Measurements from ENCODE around the gene BACE1-AS. TPM values are rescaled to one million over a fixed set of nuclear protein-coding genes. Genes with fewer than 3 reads are reported as not detected.

Gene BACE1-AS
- total RNA-seq, 1 experiment from 2014 or later: 3.6 TPM

DNA sequence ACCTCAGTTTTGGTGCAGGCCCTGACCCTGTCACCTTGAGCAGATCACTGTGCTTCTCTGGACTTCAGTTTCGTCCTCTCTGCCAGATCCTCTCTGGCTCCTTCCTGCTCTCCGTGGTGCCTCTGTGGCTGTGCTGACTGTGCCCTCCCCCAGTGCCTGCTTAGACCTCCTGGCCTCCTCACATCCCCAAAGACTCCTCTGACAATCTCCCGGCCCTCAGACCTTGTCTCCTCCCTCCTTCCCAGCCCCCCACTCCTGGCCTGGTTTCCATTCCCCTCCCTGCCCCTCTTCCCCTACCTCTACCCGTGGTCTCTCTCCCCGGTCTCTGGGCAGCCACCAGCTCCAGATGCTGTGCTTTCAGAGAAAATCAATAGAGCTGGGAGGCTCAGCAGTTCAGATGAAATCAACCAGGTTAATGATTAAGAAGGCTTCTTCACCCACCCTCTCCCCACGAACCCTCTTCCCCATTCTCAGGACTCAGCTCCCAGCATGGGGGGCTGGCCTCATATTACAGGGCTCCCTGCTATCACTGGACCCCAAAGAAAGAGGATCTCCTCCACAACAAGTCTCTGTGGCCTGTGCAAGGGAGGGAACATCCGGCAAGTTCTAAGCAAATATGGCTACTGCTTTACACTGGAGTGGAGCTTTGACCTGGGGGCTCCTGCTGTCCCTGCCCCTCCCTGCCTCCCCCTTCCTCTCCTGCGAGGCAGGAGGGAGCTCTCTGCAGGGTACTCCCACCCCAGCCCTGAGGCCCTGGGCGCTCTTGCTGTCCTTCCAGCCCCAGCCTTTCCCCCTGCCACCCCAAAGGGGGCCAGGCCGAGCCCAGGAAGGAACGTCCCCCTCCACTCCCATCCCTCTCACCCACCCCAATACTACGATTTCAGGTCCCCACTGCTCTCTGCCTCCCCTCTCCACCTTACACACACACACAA lies 8.5 kb downstream of the BACE1-AS start:
- TF ChIP-seq EZH2 (IDR thresholded peaks at IDR 0.05; ENCODE audit: low read length, unreplicated experiment) (no peak), EZH2phosphoT487 (IDR thresholded peaks at IDR 0.05; ENCODE audit: borderline replicate concordance, low read length) (no peak)
- TF ChIP-seq, protein P1, sequence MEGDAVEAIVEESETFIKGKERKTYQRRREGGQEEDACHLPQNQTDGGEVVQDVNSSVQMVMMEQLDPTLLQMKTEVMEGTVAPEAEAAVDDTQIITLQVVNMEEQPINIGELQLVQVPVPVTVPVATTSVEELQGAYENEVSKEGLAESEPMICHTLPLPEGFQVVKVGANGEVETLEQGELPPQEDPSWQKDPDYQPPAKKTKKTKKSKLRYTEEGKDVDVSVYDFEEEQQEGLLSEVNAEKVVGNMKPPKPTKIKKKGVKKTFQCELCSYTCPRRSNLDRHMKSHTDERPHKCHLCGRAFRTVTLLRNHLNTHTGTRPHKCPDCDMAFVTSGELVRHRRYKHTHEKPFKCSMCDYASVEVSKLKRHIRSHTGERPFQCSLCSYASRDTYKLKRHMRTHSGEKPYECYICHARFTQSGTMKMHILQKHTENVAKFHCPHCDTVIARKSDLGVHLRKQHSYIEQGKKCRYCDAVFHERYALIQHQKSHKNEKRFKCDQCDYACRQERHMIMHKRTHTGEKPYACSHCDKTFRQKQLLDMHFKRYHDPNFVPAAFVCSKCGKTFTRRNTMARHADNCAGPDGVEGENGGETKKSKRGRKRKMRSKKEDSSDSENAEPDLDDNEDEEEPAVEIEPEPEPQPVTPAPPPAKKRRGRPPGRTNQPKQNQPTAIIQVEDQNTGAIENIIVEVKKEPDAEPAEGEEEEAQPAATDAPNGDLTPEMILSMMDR (conservative IDR thresholded peaks at IDR 0.05; ENCODE audit: low read depth, low read length): no peak
- CTCF ChIA-PET: no interaction called here
- no peak overlapping the region for H2AFZ ChIP-seq (ENCODE audit: low read length)

GRCh38 chr11:117300283-117300663 lies 9.1 kb downstream of the BACE1-AS start:
- H3K36me3 ChIP-seq (ENCODE audit: low read depth, low read length): no peaks in the 10 kb centered on the region
- no peak overlapping the region for H3K4me3 ChIP-seq (ENCODE audit: low read length)
- no peak overlapping the region for H3K9ac ChIP-seq (ENCODE audit: low read length)
- no peak for DNase-seq
- ChIA-PET CTCF (no interaction called here), POLR2A (ENCODE audit: unreplicated experiment) (no interaction called here)
- no peaks in the 10 kb centered on the region for H3F3A ChIP-seq (ENCODE audit: low read length, unreplicated experiment)
- H2AFZ ChIP-seq (ENCODE audit: low read length): no peak overlapping the region
- H3K27ac ChIP-seq (ENCODE audit: low read length): no peak overlapping the region
- no peak for ATAC-seq
- H3K27me3 ChIP-seq (ENCODE audit: low read length): no peaks in the 10 kb centered on the region
- TF ChIP-seq, protein P1 (conservative IDR thresholded peaks at IDR 0.05; ENCODE audit: low read depth, low read length): no peak
- TF ChIP-seq EZH2phosphoT487 (IDR thresholded peaks at IDR 0.05; ENCODE audit: borderline replicate concordance, low read length) (no peak), EZH2 (IDR thresholded peaks at IDR 0.05; ENCODE audit: low read length, unreplicated experiment) (no peak)
- BruUV-seq (replicated peaks): no TSS peak
- H4K20me1 ChIP-seq (ENCODE audit: low read length): no peaks in the 10 kb centered on the region
- no peaks in the 10 kb centered on the region for H3K79me2 ChIP-seq (ENCODE audit: low read length)
- H3K9me2 ChIP-seq (replicated peaks; ENCODE audit: low read length): no peaks in the 10 kb centered on the region
- H3K9me3 ChIP-seq (ENCODE audit: low read length): no peaks in the 10 kb centered on the region
- H3K4me2 ChIP-seq (ENCODE audit: low read length): no peak overlapping the region
- intact Hi-C loops (cut with micrococcal nuclease): no loop called here
- H3K4me1 ChIP-seq (ENCODE audit: insufficient read depth, low read length): no peaks in the 10 kb centered on the region

More for the DNA sequence above, 8.5 kb downstream of the BACE1-AS start:
- H3K27ac ChIP-seq (ENCODE audit: low read length): no peak overlapping the region
- no peaks in the 10 kb centered on the region for H3K4me1 ChIP-seq (ENCODE audit: insufficient read depth, low read length)
- H3K27me3 ChIP-seq (ENCODE audit: low read length): no peaks in the 10 kb centered on the region
- H3K4me3 ChIP-seq (ENCODE audit: low read length): no peak overlapping the region
- H3F3A ChIP-seq (ENCODE audit: low read length, unreplicated experiment): no peaks in the 10 kb centered on the region
- no peak for ATAC-seq
- BruUV-seq (replicated peaks): no TSS peak
- no peaks in the 10 kb centered on the region for H3K9me3 ChIP-seq (ENCODE audit: low read length)
- no peaks in the 10 kb centered on the region for H4K20me1 ChIP-seq (ENCODE audit: low read length)
- H3K36me3 ChIP-seq (ENCODE audit: low read depth, low read length): no peaks in the 10 kb centered on the region
- H3K9ac ChIP-seq (ENCODE audit: low read length): no peak overlapping the region
- H3K79me2 ChIP-seq (ENCODE audit: low read length): no peaks in the 10 kb centered on the region
- intact Hi-C loops (cut with micrococcal nuclease): no loop called here
- no peak for DNase-seq
- H3K4me2 ChIP-seq (ENCODE audit: low read length): no peak overlapping the region
- POLR2A ChIA-PET (ENCODE audit: unreplicated experiment): no interaction called here
- H3K9me2 ChIP-seq (replicated peaks; ENCODE audit: low read length): no peaks in the 10 kb centered on the region

DNA sequence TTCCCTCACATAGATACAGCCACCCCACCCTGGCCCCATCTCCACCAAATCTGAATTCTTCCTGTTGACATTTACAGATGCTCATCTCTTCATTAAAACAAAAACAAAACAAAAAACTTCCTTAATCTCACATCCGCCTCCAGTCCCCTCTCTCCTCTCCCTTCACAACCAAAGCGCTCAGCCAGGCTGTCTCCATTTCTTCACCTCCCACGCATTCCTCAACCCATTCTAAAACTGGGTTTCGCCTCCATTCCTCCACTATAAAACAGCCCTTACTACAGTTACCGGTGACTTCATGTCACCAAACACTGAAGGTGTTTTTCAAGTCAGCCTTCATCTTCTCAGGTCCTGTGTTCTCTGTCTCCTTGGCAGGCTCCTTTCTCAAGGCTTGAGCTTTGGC lies 9.6 kb downstream of the BACE1-AS start:
- intact Hi-C loops (cut with micrococcal nuclease): no loop called here
- H3K9me3 ChIP-seq (ENCODE audit: low read length): no peaks in the 10 kb centered on the region
- ChIA-PET POLR2A (ENCODE audit: unreplicated experiment) (no interaction called here), CTCF (no interaction called here)
- no peak overlapping the region for H3K27ac ChIP-seq (ENCODE audit: low read length)
- no peak overlapping the region for H3K9ac ChIP-seq (ENCODE audit: low read length)
- ATAC-seq (no peak), DNase-seq (no peak)
- no peaks in the 10 kb centered on the region for H3K27me3 ChIP-seq (ENCODE audit: low read length)
- H4K20me1 ChIP-seq (ENCODE audit: low read length): no peaks in the 10 kb centered on the region
- H3K9me2 ChIP-seq (replicated peaks; ENCODE audit: low read length): no peaks in the 10 kb centered on the region
- no peaks in the 10 kb centered on the region for H3K79me2 ChIP-seq (ENCODE audit: low read length)
- H2AFZ ChIP-seq (ENCODE audit: low read length): no peak overlapping the region
- H3K4me1 ChIP-seq (ENCODE audit: insufficient read depth, low read length): no peaks in the 10 kb centered on the region
- TF ChIP-seq EZH2 (IDR thresholded peaks at IDR 0.05; ENCODE audit: low read length, unreplicated experiment) (no peak), EZH2phosphoT487 (IDR thresholded peaks at IDR 0.05; ENCODE audit: borderline replicate concordance, low read length) (no peak)
- TF ChIP-seq, protein P1 (conservative IDR thresholded peaks at IDR 0.05; ENCODE audit: low read depth, low read length): no peak
- H3K36me3 ChIP-seq (ENCODE audit: low read depth, low read length): no peaks in the 10 kb centered on the region
- BruUV-seq (replicated peaks): no TSS peak
- no peak overlapping the region for H3K4me3 ChIP-seq (ENCODE audit: low read length)
- H3K4me2 ChIP-seq (ENCODE audit: low read length): no peak overlapping the region
- H3F3A ChIP-seq (ENCODE audit: low read length, unreplicated experiment): no peaks in the 10 kb centered on the region
